H1 (cell line): Measurements from ENCODE around the gene KCNC3.
A peak's percentile ranks its signal among the peaks of the same experiment; 100 is the strongest.

ENCODE experiments used
- BACH1 ChIP-seq: IDR thresholded peaks from 2 replicates; pipeline ENCODE4 v1.6.1; 2012; ENCODE audit warnings: low read length, improper control_type of control experiment
- CEBPB ChIP-seq: IDR thresholded peaks from 2 replicates; pipeline ENCODE4 v1.6.1; 2012; ENCODE audit warnings: low read depth, low read length
- CHD2 ChIP-seq: IDR thresholded peaks from 2 replicates; pipeline ENCODE4 v1.6.1; 2012; ENCODE audit warnings: low read length, improper control_type of control experiment
- EGR1 ChIP-seq: IDR thresholded peaks from 2 replicates; pipeline ENCODE4 v1.6.1; 2011; ENCODE audit warnings: low read depth, low read length, borderline replicate concordance
- EP300 ChIP-seq, 2 experiments: IDR thresholded peaks; 1 replicate in 1 of 2; 2 replicates in 1 of 2; pipeline ENCODE4 v1.6.1; 2011 to 2012; ENCODE audit warnings: low read depth in 2 of 2, low read length in 2 of 2, mild to moderate bottlenecking in 2 of 2, borderline replicate concordance in 1 of 2, inconsistent platforms in 1 of 2, moderate library complexity in 1 of 2
- EZH2 ChIP-seq: fragments of 200-600 bp; sonication (generic); IDR thresholded peaks from 2 replicates; pipeline ENCODE4 v1.7.1; 2012; ENCODE audit warnings: low read depth, mild to moderate bottlenecking, moderate library complexity, low read length, inconsistent platforms; ENCODE audit not compliant: severe bottlenecking
- HDAC2 ChIP-seq, 2 experiments: fragments of 300-600 bp in 1 of 2; sonication (generic) in 1 of 2; IDR thresholded peaks; 2 replicates each; pipeline ENCODE4 v1.6.1; 2011 to 2012; ENCODE audit warnings: low read depth in 2 of 2, low read length in 2 of 2, mild to moderate bottlenecking in 2 of 2, moderate library complexity in 2 of 2, borderline replicate concordance in 1 of 2, inconsistent platforms in 1 of 2
- KDM1A ChIP-seq: fragments of 200-600, 300-600 bp; sonication (generic); IDR thresholded peaks from 2 replicates; pipeline ENCODE4 v1.7.1; 2016; ENCODE audit warnings: mild to moderate bottlenecking, low read length, borderline replicate concordance
- KDM5A ChIP-seq: fragments of 200-600 bp; IDR thresholded peaks from 2 replicates; pipeline ENCODE4 v1.7.1; 2012; ENCODE audit warnings: mild to moderate bottlenecking, low read length, inconsistent platforms, mixed read lengths
- NANOG ChIP-seq: IDR thresholded peaks from 2 replicates; pipeline ENCODE4 v1.6.1; 2011; ENCODE audit warnings: low read length, low read depth, mild to moderate bottlenecking, inconsistent platforms; ENCODE audit not compliant: insufficient read depth, poor library complexity, severe bottlenecking
- RXRA ChIP-seq: IDR thresholded peaks from 2 replicates; pipeline ENCODE4 v1.6.1; 2011; ENCODE audit warnings: low read depth, mild to moderate bottlenecking, low read length, moderate library complexity; ENCODE audit not compliant: insufficient read depth
- ZNF274 ChIP-seq: IDR thresholded peaks from 2 replicates; pipeline ENCODE4 v1.7.0; 2012; ENCODE audit warnings: low read length, borderline replicate concordance; ENCODE audit errors: extremely low read depth
- TF ChIP-seq, protein P1 (sequence below), 3 experiments: IDR thresholded peaks; 1 replicate in 2 of 3; 2 replicates in 1 of 3; pipeline versions ENCODE4 v1.5.1 to v1.6.1; 2011; ENCODE audit warnings: low read length in 3 of 3, mild to moderate bottlenecking in 3 of 3, inconsistent platforms in 2 of 3, low read depth in 1 of 3, moderate library complexity in 1 of 3; ENCODE audit not compliant: insufficient read depth in 1 of 3; ENCODE audit errors: control extremely low read depth in 1 of 3
- TF ChIP-seq, protein P2 (sequence below): IDR thresholded peaks from 2 replicates; pipeline ENCODE4 v1.6.1; 2012; ENCODE audit warnings: inconsistent platforms

DNA sequence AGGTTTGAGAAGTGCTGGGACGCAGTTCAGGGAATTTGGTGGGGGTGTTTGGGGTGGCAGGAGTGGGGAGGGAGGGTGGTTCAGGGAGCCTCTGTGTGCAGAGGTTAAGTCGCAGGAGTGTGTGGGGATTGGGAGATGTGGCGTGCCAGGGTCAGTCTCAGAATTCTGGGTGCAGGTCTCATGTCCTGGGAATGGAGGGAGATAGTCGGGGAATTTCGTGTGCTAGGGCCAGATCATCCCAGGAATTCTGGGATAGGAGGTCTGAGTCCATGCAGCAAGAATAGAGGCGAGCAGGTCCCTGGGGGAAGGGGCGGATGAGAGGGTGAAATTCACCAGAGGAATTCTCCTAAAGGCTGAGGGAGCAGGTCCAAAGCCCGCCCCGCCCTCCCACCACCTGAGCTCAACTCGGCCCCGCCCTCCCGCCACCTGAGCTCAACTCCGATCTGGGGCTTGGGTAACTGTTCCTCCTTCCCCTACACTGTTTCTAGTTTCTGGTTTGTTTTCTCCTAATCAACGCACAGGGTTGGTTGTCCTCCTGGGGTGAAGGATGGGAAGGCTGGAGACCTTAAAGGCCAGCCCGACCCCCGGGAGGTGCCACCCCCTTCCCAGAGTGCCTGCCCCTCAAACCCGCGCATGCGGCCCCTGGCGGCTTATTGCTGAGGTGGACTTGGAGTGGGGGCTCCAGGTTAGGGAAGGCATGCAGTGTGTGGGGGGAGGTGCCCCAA, 15.2 kb downstream of the KCNC3 start:
- TF ChIP-seq KDM1A = no peak
- peak in 1 of 2 experiments; percentile 64; a peak in 1 of 3 replicates for TF ChIP-seq EP300 (IDR thresholded peaks at IDR 0.05; ENCODE audit: borderline replicate concordance in 1 of 2, low read depth in 2 of 2, low read length in 2 of 2)
- TF ChIP-seq CEBPB = no peak
- TF ChIP-seq, protein P1, sequence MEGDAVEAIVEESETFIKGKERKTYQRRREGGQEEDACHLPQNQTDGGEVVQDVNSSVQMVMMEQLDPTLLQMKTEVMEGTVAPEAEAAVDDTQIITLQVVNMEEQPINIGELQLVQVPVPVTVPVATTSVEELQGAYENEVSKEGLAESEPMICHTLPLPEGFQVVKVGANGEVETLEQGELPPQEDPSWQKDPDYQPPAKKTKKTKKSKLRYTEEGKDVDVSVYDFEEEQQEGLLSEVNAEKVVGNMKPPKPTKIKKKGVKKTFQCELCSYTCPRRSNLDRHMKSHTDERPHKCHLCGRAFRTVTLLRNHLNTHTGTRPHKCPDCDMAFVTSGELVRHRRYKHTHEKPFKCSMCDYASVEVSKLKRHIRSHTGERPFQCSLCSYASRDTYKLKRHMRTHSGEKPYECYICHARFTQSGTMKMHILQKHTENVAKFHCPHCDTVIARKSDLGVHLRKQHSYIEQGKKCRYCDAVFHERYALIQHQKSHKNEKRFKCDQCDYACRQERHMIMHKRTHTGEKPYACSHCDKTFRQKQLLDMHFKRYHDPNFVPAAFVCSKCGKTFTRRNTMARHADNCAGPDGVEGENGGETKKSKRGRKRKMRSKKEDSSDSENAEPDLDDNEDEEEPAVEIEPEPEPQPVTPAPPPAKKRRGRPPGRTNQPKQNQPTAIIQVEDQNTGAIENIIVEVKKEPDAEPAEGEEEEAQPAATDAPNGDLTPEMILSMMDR (IDR thresholded peaks at IDR 0.05; ENCODE audit: control extremely low read depth in 1 of 3, insufficient read depth in 1 of 3, low read depth in 1 of 3, low read length in 3 of 3) = peak in 2 of 3 experiments; percentile 43 to 44; a peak in 3 of 4 replicates
- TF ChIP-seq ZNF274 = no peak
- no peak for TF ChIP-seq CHD2
- no peak for TF ChIP-seq EGR1
- TF ChIP-seq RXRA = no peak
- peak in 1 of 2 experiments; percentile 76; a peak in 1 of 4 replicates for TF ChIP-seq HDAC2 (IDR thresholded peaks at IDR 0.05; ENCODE audit: borderline replicate concordance in 1 of 2, low read depth in 2 of 2, low read length in 2 of 2)
- TF ChIP-seq KDM5A = no peak
- TF ChIP-seq EZH2 = no peak
- TF ChIP-seq NANOG = no peak
- no peak for TF ChIP-seq BACH1
- TF ChIP-seq, protein P2, sequence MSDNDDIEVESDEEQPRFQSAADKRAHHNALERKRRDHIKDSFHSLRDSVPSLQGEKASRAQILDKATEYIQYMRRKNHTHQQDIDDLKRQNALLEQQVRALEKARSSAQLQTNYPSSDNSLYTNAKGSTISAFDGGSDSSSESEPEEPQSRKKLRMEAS = no peak; the same call in 1 of the 2 replicates
